Activated CD8-positive, alpha-beta T cell treated with anti-CD3 and anti-CD28 coated beads for 36 hours (primary cell): Measurements from ENCODE around the gene SUSD2. TPM values are rescaled to one million over a fixed set of nuclear protein-coding genes. Genes with fewer than 3 reads are reported as not detected.

Experiments
- ATAC-seq: fragments of 200-7000 bp; cut with Tn5 transposase; one replicate; pipeline ENCODE4 v1.10.0; 2021; ENCODE audit warnings: mild to moderate bottlenecking, moderate library complexity
- CTCF ChIA-PET: fragments of 350-600 bp; sonication (Branson Sonifier 250); formaldehyde crosslinking; loops from one replicate; lab custom pipeline; 2021; ENCODE audit warnings: antibody characterized with exemption; lab: Charles Lee
- POLR2A ChIA-PET: fragments of 350-600 bp; sonication (Branson Sonifier 250); formaldehyde crosslinking; loops from one replicate; lab custom pipeline; 2021; ENCODE audit warnings: antibody characterized with exemption; lab: Charles Lee
- DNase-seq: peaks from one replicate; pipeline ENCODE4 v3.0.0-alpha.2; 2020
- H3K27ac Mint-ChIP-seq: one replicate; pipeline ENCODE4 v1.8.0; 2021; ENCODE audit warnings: mild to moderate bottlenecking, mixed read lengths
- H3K27me3 Mint-ChIP-seq: one replicate; pipeline ENCODE4 v1.8.0; 2021; ENCODE audit warnings: mixed read lengths
- H3K36me3 Mint-ChIP-seq: one replicate; pipeline ENCODE4 v1.8.0; 2021; ENCODE audit warnings: low read depth, mixed read lengths
- H3K4me1 Mint-ChIP-seq: one replicate; pipeline ENCODE4 v1.8.0; 2021; ENCODE audit warnings: low read depth, mixed read lengths
- H3K4me3 Mint-ChIP-seq: one replicate; pipeline ENCODE4 v1.8.0; 2021; ENCODE audit warnings: mild to moderate bottlenecking, moderate library complexity, mixed read lengths
- H3K9me3 Mint-ChIP-seq: one replicate; pipeline ENCODE4 v1.8.0; 2021; ENCODE audit warnings: mixed read lengths
- intact Hi-C: fragments of 100-400 bp; cut with micrococcal nuclease; formaldehyde crosslinking; loops from one replicate; pipeline ENCODE4 v1.10.0; 2022
- total RNA-seq, 2 experiments: library from RNA; stranded (reverse); gene quantifications; one replicate each; pipeline ENCODE4 v1.2.3, GENCODE V29; 2021
- TF ChIP-seq, protein P1 (sequence below): fragments of 200-600 bp; IDR thresholded peaks from one replicate; pipeline ENCODE4 v1.8.0; 2022; ENCODE audit warnings: antibody characterized with exemption, mild to moderate bottlenecking

Gene SUSD2
- total RNA-seq, 2 experiments from 2014 or later = 0.65 to 0.95 TPM

DNA sequence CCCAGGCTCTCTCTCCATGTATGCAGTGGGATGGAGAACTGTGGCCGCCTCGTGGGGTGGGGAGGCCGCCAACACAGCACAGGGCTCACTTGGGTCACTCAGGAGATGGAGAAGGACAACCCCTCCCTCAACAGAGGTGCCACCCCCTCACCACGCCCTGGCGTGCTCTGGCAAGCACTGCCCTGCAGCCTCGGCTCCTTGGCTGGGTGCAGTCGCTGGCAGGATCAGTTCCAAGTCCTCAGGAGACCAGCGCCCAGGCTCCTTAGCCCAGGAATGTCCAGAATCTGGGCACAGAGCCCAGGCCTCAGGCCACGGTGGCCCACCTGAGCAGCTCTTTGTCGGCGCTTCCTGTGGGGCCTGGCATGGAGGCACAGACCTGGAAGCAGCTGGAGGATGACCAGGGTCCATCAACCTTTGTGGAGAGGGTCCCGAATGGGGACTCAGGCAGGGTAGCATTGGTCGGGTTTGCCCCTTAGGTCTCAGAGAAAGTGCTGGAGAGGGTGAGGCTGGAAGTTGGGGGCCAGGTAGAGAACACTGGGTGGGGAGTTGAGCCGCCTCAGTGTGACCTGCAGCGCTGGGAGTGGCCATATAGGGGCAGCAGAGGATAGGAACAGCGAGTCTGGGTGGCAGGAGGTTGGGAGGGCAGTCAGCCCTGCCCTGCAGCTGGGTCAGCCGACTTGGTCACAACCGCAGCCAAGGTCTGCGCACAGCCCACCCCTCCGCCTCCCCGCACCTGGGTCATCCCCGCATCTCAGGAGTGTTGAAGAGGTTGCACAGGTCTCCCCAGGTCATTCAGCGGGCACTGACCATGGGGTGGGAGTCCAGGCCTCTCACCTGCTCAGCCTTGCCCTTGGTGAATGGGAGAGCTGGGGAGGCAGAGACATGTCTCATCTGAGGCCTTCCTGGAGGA is 8.2 kb downstream of the SUSD2 start:
- Mint-ChIP-seq H3K27me3 (no peaks in the 10 kb centered on the region), H3K4me3 (no peak overlapping the region), H3K9me3 (no peaks in the 10 kb centered on the region), H3K36me3 (no peaks in the 10 kb centered on the region), H3K4me1 (no peaks in the 10 kb centered on the region), H3K27ac (no peak overlapping the region)
- ATAC-seq (peak; percentile 94), DNase-seq (peak; percentile 64)
- intact Hi-C loops = loop anchor here (10.0 kb wide), 1 partner anchor 45 kb away; no protein-coding TSS in a partner anchor
- TF ChIP-seq, protein P1, sequence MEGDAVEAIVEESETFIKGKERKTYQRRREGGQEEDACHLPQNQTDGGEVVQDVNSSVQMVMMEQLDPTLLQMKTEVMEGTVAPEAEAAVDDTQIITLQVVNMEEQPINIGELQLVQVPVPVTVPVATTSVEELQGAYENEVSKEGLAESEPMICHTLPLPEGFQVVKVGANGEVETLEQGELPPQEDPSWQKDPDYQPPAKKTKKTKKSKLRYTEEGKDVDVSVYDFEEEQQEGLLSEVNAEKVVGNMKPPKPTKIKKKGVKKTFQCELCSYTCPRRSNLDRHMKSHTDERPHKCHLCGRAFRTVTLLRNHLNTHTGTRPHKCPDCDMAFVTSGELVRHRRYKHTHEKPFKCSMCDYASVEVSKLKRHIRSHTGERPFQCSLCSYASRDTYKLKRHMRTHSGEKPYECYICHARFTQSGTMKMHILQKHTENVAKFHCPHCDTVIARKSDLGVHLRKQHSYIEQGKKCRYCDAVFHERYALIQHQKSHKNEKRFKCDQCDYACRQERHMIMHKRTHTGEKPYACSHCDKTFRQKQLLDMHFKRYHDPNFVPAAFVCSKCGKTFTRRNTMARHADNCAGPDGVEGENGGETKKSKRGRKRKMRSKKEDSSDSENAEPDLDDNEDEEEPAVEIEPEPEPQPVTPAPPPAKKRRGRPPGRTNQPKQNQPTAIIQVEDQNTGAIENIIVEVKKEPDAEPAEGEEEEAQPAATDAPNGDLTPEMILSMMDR = peak; percentile 83
- POLR2A ChIA-PET = interaction anchor here (0.5 to 1.1 kb wide), 3 partner anchors 11 to 179 kb away, joined by 3 to 5 read pairs (median 3); no protein-coding TSS in a partner anchor
- CTCF ChIA-PET = interaction anchor here (0.6 to 2.0 kb wide), 14 partner anchors 11 to 584 kb away, joined by 3 to 9 read pairs (median 4); no protein-coding TSS in a partner anchor

DNA sequence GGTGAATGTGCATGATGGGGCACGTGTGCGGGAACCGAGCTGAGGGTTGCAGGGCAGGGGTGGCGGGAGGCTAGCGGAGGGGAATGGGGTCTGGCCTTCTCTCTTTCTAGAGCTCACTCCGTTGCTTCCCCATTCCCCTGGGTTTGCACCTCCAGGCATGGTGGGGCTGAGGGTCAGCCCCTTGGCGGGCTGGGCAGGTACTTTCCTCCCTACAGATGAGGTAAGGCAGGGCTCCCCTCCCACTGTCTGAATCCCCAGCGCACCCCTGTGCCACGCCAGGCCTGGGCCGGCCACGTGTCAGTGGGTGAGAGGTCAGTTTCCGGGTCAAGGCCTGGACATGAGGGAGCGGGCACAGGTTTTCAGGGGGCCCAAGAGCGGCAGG is 8.9 kb downstream of the SUSD2 start:
- H3K4me3 Mint-ChIP-seq = no peak overlapping the region
- no peaks in the 10 kb centered on the region for H3K36me3 Mint-ChIP-seq
- POLR2A ChIA-PET = interaction anchor here (0.5 to 1.1 kb wide), 2 partner anchors 11 to 179 kb away, joined by 3 to 5 read pairs; no protein-coding TSS in a partner anchor
- no peaks in the 10 kb centered on the region for H3K27me3 Mint-ChIP-seq
- no peak for ATAC-seq
- no peaks in the 10 kb centered on the region for H3K4me1 Mint-ChIP-seq
- H3K27ac Mint-ChIP-seq = no peak overlapping the region
- no peaks in the 10 kb centered on the region for H3K9me3 Mint-ChIP-seq
- TF ChIP-seq, protein P1 = no peak
- intact Hi-C loops = no loop called here
- no peak for DNase-seq
- CTCF ChIA-PET = interaction anchor here (0.6 to 2.0 kb wide), 13 partner anchors 10 to 584 kb away, joined by 3 to 9 read pairs (median 4); no protein-coding TSS in a partner anchor

DNA sequence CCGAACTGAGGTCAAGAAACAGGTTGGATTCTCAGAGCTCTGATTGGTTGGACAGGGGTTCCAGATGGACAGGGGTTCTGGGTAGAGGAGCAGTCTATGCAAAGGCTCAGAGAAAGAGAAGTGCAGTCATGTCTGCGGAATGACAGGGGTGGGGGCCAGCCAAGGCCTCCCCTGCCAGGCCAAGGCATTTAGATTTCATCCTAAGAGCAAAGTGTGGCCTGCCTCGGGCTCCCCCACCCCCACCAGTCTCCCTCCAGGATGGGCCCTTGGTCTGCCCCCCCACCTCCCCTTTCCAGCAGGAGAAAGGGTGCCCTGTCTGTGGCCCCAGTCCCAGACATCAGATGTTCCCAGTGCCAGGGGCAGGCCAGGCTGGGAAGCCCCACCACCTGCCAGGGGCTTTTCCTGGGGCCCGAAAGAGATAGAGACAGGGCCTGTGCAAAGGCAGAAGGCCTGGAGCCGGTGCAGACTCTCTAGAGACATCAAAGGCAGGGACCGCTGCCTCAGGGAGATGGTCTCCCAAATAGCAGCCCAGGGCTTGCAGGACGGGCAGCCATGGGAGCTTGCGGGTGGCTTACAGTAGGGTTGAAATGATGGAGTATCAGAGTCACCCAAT is 9.4 kb downstream of the SUSD2 start:
- H3K4me1 Mint-ChIP-seq = no peaks in the 10 kb centered on the region
- ChIA-PET POLR2A (interaction anchor here (1.1 kb wide), 1 partner anchor 10 kb away, joined by 5 read pairs; no protein-coding TSS in a partner anchor), CTCF (interaction anchor here (0.7 to 2.0 kb wide), 8 partner anchors 10 to 209 kb away, joined by 3 to 9 read pairs (median 4); no protein-coding TSS in a partner anchor)
- no peak overlapping the region for H3K4me3 Mint-ChIP-seq
- DNase-seq (no peak), ATAC-seq (no peak)
- H3K9me3 Mint-ChIP-seq = no peaks in the 10 kb centered on the region
- no peaks in the 10 kb centered on the region for H3K36me3 Mint-ChIP-seq
- TF ChIP-seq, protein P1 = no peak
- no peaks in the 10 kb centered on the region for H3K27me3 Mint-ChIP-seq
- intact Hi-C loops = no loop called here
- H3K27ac Mint-ChIP-seq = no peak overlapping the region

DNA sequence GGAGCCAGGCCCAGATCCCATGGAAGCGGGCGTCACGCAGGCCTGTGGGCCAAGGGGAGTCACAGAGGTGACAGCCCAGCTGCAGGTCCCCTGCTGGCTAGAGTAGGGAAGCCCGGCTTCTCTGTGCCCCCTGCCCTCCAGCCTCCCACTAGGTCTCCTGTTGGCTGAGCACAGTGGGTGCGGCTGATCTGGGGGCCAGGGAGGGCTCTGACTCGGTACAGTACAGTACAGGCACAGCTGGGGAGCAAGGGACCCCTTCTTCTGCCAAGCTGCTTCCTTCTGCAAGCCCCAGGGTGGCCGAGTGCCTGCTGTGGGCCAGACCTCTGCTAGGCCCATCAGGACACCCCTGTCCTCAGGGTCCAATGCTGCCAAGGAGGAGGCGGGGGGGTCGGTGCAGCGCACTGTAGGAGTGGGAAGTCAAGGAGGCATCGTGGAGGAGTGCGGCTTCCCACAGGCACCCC is 10.1 kb downstream of the SUSD2 start:
- Mint-ChIP-seq H3K27me3 (no peaks in the 10 kb centered on the region), H3K36me3 (no peaks in the 10 kb centered on the region), H3K9me3 (no peaks in the 10 kb centered on the region), H3K27ac (no peak overlapping the region), H3K4me3 (no peak overlapping the region), H3K4me1 (no peaks in the 10 kb centered on the region)
- ATAC-seq = no peak
- POLR2A ChIA-PET = no interaction called here
- CTCF ChIA-PET = no interaction called here
- TF ChIP-seq, protein P1 = no peak
- intact Hi-C loops = no loop called here
- DNase-seq = no peak
